Ovary (tissue), 3 donors: ENCODE data around the gene AKAP14.
"Not testable (repeated sequence)": the region's sequence is repeated elsewhere in the genome, so short reads cannot be mapped to it uniquely, and the experiment has no call there.

ENCODE experiments used
- CTCF ChIP-seq, 3 donors: fragments of 450-650 bp in 2 of 3; fragments of 200-600 bp in 1 of 3; IDR thresholded peaks; one replicate each; pipeline versions ENCODE4 v1.5.1 to v1.8.0; 2016 to 2022; ENCODE audit warnings: antibody characterized with exemption in 3 of 3, mild to moderate bottlenecking in 1 of 3
- EP300 ChIP-seq: sonication (generic); formaldehyde crosslinking; IDR thresholded peaks from one replicate; pipeline ENCODE4 v1.6.1; 2017; ENCODE audit warnings: antibody characterized with exemption
- POLR2A ChIP-seq: fragments of 450-650 bp; IDR thresholded peaks from one replicate; pipeline ENCODE4 v1.6.1; 2017; ENCODE audit warnings: antibody characterized with exemption, mild to moderate bottlenecking, moderate library complexity
- donor health status: DM: no; HTN: no; CAD: no.

- TF ChIP-seq EP300; CTCF (IDR thresholded peaks at IDR 0.05); POLR2A: not testable (repeated sequence)
Measured at GRCh38 chrX:119966837-119967236, 71.1 kb downstream of the AKAP14 start.
